Stimulated activated CD8-positive, alpha-beta memory T cell treated with anti-CD3 and anti-CD28 coated beads, Interleukin-2, amount 100 ng/mL, for 48 hours (primary cell): ENCODE data around the gene NTRK2.

Experiments
- DNase-seq, 2 donors: peaks; one replicate each; pipeline ENCODE4 v3.0.0-alpha.2; 2020; ENCODE audit warnings: low read depth in 2 of 2

The NTRK2 gene

DNA sequence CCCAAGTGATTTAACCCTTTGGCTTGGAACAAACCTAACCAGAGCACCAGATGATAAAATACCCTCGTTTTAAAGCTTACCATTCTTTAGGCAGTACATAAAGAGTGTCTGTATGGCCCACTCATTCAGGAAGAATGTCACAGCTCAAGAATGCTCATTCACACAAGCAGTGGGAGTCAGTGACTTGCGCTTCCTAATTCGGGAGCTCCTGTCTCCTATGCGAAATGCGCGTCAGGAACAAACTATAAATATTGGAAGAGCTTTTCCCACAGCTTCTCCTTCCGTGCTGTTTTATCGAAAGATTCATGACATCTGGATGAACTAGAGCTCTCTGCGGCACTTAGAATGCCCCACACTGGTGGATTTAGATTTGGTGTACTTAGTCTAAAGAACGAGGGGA, 66.6 kb downstream of the NTRK2 start:
- no peak for DNase-seq

DNA sequence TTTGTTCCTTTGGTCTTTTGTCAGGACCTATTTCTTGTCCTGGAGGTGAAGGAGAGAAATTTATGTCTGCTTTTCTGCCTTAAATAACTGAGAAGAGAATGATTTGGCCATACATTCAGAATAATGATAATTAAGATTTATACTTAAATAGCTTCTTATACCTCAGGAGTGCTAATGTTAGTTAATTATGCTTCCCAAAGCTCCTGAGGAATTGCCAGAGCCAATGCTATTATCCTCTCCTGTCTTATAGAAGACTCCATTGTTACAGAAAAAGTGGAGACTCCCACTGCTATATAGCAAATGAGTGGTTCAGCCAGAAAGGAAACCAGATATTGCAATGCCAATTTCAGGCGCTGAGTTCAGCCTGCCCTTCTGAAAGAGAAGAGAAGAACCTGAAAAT, 67.0 kb downstream of the NTRK2 start:
- DNase-seq, result no peak

DNA sequence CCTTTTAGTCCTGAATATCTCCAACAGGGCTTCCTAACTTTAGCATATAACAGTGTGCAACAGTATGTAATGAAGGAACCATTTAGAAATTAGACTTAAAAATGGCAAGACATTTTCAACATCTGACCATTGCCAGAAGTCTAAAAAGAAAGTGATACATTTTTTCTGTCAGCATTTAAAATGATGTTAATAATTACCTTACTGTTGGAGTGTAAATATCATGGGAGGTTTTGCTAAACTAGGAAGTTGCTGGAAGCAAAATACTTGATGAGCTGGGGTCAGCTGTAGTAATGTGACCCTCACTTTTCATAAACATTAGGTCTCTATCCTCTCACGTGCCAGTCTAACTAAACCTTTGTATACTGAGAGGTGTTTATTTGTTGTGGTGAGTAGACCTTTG, 68.8 kb downstream of the NTRK2 start:
- DNase-seq, result no peak

DNA sequence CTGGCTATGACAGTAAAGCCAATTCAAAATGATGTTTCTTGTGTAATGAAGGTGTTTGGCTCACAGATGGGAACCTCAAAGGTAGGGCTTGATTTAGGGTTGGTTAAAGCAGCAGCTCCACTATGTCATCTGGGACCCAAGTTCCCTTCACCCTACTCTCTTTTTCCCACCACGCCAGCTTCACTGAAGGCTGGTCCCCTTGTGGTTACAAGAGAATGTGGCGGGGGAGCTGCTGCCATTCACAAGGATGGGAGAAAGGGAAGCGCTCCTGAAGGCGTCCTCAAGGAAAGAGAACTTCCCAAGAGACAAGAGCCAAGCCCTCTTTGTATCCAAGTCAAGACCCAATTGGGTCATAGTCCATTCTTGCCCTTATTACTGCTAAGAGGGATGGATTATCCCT, 72.7 kb downstream of the NTRK2 start:
- no peak for DNase-seq

DNA sequence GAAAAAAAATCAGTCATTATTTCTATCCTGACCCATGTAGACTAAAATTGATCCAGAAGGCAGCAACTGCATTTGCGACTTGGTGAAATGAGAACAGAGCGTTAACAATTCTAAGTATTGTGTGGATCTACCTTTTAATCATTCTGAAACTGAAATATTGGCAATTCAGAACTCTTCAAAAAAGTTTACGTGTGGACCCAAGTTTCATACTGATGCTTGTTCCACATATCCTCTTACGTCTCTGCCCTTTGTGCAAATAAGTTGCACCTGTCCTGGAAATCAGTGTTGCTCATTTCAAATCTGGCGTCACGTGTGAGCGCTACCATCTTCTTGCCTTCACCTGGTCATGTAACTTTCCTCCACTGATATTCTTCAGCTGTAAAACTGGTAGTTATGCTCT, 74.7 kb downstream of the NTRK2 start:
- DNase-seq, result no peak

DNA sequence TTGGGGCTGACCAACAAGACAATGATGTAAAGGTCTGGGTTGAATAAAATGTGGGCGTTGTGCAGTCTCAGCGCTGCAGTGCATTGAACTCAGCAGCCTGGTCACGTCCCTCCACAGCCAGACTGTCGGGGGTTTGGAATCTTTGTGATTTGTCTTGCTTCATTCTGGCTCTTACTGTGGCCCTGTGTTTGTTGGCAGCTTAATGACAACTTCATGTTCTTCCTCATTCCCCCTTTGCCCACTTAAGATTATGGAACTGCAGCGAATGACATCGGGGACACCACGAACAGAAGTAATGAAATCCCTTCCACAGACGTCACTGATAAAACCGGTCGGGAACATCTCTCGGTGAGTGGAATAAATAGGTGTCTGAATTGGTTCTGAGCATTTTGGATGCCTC, 75.2 kb downstream of the NTRK2 start:
- no peak for DNase-seq

DNA sequence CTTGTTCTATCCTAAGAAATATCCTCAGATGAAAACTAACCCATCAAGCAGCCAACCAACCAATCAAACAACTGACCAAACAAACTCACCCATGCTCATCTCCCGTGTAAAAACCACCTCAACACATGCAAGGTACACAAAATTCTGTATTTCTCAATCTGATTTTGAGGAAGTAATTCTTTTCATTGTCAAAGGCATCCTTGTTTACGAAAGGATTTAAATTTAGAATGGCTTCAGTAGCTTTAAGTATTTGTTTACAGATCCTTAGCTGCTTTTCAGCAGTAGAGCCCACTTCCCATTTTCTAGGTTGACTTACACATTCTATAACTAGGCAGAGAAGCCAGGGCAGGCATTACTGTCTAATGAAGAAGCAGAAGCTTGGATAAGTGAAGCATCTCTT, 78.6 kb downstream of the NTRK2 start:
- DNase-seq, result no peak

DNA sequence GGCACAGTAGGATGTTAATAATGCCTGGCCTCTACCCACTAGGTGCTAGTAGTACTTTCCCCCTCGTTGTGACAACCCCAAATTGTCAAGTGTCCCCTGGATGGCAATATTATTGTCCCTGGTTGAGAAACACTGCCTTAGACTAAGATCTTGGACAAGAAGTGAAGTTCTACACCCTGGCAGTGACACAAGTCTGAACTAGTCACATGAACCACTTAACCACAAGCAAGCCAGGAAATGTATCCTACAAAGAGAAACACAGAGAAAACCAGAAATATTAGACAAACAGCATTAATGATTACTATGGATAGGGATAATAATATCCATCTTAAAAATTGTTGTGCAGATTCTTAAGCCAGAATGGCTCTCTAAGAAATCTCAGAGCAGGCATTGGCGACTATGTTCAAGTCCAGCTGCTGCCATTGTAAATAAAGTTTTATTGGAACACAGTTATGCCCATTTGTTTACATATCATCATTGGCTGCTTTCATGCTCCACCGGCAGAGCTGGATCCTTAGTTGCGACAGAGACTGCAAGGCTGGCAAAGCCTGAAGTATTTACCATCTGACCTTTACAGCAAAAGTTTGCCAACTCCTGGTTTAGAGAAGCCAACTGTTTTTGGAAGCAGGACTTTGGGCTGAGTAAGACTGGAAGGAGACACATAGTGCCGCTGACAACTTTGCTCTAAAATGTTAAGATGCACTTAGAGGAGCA, 80.8 kb downstream of the NTRK2 start:
- no peak for DNase-seq

DNA sequence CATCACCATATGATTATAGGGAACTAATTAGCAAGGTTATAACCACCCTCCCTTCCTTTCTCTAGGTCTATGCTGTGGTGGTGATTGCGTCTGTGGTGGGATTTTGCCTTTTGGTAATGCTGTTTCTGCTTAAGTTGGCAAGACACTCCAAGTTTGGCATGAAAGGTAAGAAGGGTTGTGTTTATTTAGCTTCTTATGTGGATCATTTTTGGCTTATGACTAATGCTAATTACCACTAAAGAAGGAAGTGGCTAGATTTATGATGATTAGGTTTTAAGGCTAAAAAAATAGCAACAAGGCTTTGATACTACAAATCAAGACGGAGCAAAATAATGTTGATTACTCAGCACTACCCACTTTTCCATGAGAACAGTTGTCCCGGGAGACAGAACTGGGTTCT, 82.4 kb downstream of the NTRK2 start:
- no peak for DNase-seq

DNA sequence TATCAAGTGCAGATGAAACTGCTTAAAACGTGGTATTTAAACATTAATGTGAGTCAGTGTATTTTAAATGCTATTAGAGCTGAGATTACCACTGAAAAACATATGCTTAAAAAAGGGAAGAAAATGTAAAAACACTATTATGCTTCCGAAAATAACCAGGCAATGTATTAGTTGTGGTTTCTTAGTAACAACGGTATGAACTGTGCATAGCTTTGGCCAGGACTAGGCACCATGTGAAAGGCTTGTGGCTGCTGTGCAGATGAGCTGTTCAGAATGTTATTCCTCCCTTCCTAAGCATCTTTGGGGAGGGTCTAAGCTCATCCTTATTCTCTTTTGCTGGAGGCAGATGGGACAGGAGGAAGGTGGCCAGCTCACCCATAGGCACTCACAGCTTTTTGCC, 84.9 kb downstream of the NTRK2 start:
- DNase-seq, result no peak

DNA sequence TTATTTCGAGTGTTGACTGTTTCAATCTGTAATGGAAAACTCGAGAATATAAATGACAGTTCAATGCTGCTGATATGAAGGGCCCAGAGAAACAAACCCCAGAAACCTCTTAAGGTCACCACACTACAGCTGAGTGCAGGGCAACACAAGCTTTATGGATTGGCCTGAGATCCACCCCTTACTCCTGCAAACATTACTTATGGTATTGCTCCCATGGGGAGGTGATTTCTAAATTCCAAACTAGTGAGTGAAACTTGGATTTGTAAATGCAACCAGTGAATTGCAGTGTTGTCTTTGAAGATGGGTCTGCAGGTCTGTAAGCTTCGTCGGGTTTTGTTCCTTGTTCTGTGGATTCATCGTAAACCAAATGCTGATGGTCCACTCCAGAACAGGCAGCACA, 85.4 kb downstream of the NTRK2 start:
- no peak for DNase-seq

DNA sequence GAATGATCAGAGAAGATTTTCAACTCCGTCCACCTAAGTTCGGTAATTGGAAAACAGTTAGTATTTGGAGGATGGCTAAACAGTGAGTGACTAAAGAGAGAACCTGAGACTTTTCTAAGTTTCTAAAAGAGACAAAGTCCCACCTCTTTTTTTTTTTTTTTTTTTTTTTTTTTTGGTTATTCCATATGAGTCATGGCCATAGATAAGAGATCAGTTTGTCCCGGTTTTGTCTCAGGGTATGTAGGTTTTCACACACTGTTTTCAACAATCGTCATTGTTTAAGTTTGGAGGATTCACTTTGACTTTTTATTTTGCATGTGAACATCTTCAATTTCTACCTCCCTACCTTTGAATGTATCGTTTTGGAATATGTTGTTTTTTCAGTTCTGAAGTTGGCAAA, 85.9 kb downstream of the NTRK2 start:
- DNase-seq, result no peak

DNA sequence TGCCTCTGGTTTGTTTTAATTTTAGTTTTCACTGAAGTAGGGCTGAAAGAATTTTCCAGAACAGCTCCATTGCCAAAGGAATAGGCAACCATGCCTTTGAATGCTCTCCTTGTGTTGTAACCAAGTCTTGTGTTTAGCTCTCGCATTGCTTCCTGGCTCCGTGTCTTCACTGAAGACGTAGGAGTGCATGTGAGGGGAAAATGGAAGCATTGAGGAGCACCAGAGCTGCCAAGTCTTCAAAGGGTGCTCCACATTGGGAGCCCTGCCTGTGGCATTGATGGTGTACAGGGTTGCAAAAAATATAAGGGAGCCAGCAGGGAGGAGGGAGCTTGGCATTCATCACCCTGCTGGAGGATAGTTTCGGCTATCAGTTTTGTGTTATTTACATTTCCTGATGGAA, 86.6 kb downstream of the NTRK2 start:
- no peak for DNase-seq

DNA sequence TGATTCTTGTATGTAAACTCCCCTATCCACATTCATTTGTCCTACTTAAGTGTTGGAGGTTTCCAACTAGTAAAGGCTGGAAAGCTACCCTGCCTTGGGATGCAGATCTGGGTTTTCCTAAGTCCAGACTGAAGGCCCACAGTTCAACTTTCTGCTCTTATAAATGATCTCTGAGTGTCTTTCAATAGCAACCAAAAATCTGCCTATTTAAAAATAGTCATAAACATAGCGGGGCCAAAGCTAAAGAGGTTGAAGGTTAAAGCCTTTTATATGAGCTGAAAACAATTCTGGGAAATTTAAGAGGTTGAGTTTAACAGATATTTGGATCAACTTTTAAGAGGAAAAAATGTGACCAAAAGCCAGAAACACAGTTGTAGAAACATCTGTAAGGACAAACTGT, 87.2 kb downstream of the NTRK2 start:
- no peak for DNase-seq

DNA sequence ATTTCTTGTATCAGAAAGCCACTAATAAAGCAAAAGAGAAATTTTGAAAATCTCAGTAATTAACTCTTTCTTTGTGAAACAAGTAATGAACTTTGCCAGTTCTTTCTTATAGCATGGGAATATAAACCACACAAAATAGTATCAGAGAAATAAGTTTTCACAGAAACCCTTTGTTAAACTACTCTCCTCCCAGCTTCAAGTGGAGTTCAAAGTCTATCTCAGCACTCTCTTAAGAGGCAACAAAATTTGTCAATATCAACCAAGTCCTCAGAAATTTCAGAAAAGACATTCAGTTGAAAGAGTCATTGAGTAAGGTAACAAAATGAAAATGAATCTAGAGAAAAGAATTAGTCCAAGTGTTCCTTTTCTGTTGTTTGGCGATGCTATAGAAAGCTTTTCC, 89.3 kb downstream of the NTRK2 start:
- no peak for DNase-seq

DNA sequence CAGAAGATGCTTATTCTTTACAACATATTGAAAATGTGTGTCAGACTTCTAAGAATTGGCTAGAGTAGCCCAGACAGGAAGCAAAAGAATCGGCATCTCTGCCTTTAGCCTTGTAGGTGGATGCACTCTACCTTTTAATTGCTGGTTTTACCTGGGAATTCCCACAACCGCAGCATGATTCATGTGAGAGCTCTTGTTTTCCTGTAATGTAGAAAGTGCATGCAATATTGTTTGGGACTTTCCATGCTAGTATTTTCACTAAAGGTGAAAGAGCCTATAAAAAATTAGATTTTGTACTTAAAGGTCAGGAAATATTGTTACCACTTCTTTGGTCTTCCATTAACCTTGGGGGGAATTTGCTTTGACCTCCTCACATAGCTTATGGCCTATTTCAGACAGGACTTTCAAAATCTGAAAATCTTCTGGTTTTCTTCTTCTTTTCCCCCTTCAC, 89.8 kb downstream of the NTRK2 start:
- peak; percentile 1 to 2 for DNase-seq

DNA sequence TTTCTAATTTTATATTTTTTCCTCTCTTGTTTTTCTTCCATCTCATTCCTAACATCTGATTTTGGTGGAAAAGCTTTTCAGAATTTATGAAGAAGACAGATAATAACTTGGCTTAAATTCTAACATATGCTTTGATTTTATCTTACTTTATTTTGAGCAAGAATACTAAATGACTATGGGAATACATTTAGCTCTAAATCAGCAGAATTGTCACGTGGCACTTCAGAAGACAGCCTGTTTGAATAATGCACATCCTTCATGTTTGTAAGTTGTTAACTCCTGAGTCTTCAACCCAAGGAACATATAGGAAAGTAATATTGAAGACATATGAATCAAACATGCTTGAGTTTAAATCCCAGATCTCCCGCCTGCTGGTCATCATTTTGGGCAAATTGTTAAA, 90.3 kb downstream of the NTRK2 start:
- DNase-seq, result no peak

DNA sequence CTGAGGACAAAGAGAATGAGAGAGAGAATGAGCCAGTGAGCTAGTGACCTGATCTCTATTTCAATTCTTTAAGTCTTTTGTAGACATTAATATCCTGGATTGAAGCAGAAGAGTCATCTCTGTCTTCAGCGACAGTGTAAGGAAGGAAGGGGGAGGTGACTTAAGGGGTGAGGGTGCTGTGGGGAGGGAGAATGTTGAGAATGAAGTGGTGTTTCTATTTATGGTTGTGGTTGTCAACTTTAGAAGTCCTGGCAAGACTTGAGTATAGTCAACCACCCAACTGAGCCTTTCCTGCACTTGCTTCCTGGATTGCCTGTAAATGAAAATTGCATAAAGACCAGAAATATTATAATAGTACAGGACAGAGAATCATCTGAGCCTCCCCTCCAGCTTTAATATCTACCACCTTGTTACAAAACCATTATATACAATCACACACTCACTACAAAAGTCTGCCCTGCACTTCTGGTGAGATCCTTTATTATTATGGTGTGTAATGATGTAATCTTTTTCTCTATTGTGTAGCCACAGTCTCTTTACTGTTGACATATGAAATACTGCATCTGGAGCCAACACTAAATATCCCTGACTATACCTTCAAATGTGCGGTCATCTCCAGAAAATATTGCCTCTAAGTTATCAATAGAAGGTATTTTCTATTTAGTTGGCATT, 91.7 kb downstream of the NTRK2 start:
- no peak for DNase-seq

DNA sequence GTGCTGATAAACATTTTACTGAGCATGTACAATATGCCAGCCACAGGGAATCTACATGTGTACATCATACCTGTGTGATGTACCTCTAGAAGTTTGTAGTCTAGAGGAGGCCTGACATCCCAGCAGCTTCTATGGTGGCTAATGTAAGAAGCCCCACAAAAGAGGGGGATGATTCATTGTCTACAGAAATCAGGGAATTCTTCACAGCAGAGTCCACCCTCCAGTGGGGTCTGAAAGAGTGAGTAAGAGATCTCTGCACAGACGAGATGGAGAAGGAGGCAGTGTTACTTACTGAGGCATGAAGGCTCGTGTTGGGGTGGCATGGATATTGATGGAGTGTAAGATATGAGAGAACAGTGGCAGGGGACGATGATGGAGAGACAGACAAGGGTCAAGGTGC, 103.0 kb downstream of the NTRK2 start:
- DNase-seq, result no peak

DNA sequence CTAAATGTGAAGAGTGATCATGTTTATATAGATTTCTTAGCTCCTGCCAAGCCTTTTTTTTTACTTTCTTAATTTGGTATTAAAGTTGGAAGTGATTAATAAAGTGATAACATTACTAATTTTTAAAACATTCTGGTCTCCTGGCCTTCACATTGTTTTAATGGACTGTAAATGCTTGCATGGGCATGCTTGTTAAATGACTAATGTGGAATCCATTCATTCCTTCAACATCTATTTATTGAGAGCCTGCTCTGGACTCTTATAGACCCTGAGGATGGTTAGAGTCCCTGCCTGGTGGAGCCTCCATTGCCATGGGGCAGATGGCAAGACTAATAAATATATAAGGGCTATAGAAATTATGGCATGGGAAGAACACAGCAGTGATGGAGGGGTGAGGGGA, 103.5 kb downstream of the NTRK2 start:
- no peak for DNase-seq

DNA sequence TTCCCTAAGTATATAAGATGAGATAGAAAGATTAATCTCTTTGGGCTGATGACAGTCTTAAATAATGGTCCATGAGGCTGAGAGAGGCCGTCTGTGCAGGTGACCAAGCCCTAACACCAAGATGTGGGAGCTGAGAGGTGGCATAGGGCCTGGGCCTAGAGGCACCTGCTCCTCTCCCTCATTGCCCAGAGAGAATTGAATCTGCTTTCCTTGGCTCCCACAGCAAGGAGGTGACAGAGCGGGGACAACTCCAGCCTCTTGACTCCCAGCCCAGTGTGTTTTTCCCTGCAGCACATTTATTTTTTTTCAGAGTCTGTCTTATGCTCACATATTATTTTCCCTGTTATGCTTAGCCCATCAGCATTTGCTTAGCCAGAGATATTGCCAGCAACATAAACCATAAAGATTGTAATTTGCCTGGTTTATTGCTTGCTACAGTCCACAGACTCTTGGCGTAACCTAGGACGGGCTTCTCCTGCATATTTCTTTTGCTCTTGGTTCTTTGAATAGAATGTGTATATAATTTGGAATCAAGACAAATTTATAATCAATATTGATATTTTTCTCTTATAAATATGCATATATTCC, 105.6 kb downstream of the NTRK2 start:
- no peak for DNase-seq

DNA sequence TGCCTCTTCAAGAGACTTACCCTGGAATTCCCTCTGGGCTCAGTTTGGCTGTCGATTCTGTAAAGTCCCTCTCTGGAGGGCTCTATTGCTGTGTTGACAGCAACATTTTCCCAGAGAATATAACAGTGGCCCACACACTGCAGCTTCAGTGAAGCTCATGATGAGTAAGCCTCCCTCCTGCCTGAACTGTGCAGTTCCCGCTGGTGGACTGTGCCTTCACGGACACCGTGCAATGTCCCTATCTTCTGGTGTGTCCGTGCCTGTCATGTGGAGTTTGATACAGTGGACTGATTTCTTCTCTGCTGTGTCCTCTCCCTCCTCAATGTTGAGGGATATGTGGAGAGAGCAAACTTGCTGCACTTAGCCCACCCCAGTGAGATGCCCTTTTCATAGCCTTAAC, 109.0 kb downstream of the NTRK2 start:
- DNase-seq, result no peak

DNA sequence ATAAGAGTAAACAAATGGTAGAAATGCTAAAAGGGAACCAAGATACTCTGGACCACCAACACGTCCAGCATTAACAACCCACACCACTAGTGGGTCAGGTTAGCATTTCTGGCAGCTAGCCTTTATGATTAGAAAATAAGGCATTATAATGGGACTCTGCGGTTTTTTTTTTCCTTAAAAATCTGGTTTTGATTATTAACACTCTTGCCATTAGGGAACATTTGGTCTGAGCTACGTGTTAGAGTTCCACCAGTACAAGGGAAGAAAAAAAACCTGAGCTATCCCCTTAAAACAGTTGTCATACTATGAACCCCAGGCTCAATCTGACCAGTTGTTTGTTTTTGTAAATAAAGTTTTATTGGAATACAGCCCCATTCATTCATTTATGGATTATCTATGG, 110.4 kb downstream of the NTRK2 start:
- no peak for DNase-seq
